Transverse colon (tissue), 4 donors: ENCODE data around the gene RNU6-1. TPM values are rescaled to one million over a fixed set of nuclear protein-coding genes. Genes with fewer than 3 reads are reported as not detected.

Experiments used
- DNase-seq: peaks from one replicate; pipeline ENCODE4 v3.0.0-alpha.2; 2019
- H3K27ac ChIP-seq, 4 donors: fragments of 200-600 bp; sonication (generic); 2 replicates each; pipeline ENCODE4 v1.5.1; 2016 to 2018; ENCODE audit warnings: inconsistent platforms in 4 of 4
- H3K27me3 ChIP-seq: fragments of 200-600 bp; sonication (generic); 2 replicates; pipeline ENCODE4 v1.5.1; 2017; ENCODE audit warnings: inconsistent platforms
- H3K36me3 ChIP-seq, 4 donors: fragments of 200-600 bp; sonication (generic); 2 replicates each; pipeline ENCODE4 v1.5.1; 2017 to 2019; ENCODE audit warnings: inconsistent platforms in 4 of 4
- H3K4me1 ChIP-seq, 4 donors: fragments of 200-600 bp; sonication (generic); 2 replicates each; pipeline ENCODE4 v1.5.1; 2017 to 2020; ENCODE audit warnings: inconsistent platforms in 4 of 4
- H3K4me3 ChIP-seq, 4 donors: fragments of 200-600 bp; sonication (generic); 1 replicate in 1 of 4; 2 replicates in 3 of 4; pipeline versions ENCODE4 v1.5.1 to v1.6.1; 2017 to 2019; ENCODE audit warnings: inconsistent platforms in 4 of 4
- H3K9me3 ChIP-seq, 2 donors: fragments of 200-600 bp; sonication (generic); 2 replicates each; pipeline ENCODE4 v1.5.1; 2017 to 2019; ENCODE audit warnings: inconsistent platforms in 2 of 2
- EP300 ChIP-seq: sonication (generic); formaldehyde crosslinking; IDR thresholded peaks from one replicate; pipeline ENCODE4 v1.6.1; 2017; ENCODE audit warnings: antibody characterized with exemption, low read depth
- POLR2A ChIP-seq: fragments of 450-650 bp; IDR thresholded peaks from one replicate; pipeline ENCODE4 v1.6.1; 2016; ENCODE audit warnings: antibody characterized with exemption, mild to moderate bottlenecking, moderate library complexity
- POLR2AphosphoS5 ChIP-seq, 3 donors: sonication (generic); formaldehyde crosslinking; IDR thresholded peaks; one replicate each; pipeline ENCODE4 v1.6.1; 2016; ENCODE audit warnings: antibody characterized with exemption in 3 of 3
- WGBS, 2 donors: methylation state at CpG; one replicate each; pipeline ENCODE4 v1.1.5; 2018; ENCODE audit warnings: low coverage in 1 of 2; 5-methylcytosine and 5-hydroxymethylcytosine counted together
- in situ Hi-C, 4 donors: fragments of 200-750 bp; cut with MboI; loops; one replicate each; pipeline versions ENCODE4 v1.15.0 to v1.15.1; 2017; ENCODE audit warnings: low sequenced_read_pairs in 3 of 4, low pct_ligation_motif_present in 1 of 4, low pct_unique_long_range_greater_than_20kb in 1 of 4
- intact Hi-C: fragments of 100-400 bp; cut with DNase I; formaldehyde crosslinking; loops from one replicate; pipeline ENCODE4 v1.15.1; 2023; ENCODE audit warnings: low total_unique reads
- total RNA-seq, 4 donors: library from RNA; depleted of rRNA; stranded (reverse); fragments of >200 nt; gene quantifications; one replicate each; pipeline ENCODE4 v1.1.0, GENCODE V29; 2016
- TF ChIP-seq, protein P1 (sequence below), 5 experiments: fragments of 200-600 bp in 3 of 5; fragments of 450-650 bp in 2 of 5; sonication (generic) in 3 of 5; IDR thresholded peaks; 1 replicate in 2 of 5; 2 replicates in 3 of 5; pipeline ENCODE4 v1.5.1; 2016 to 2017; ENCODE audit warnings: antibody characterized with exemption in 5 of 5, inconsistent platforms in 3 of 5, mild to moderate bottlenecking in 2 of 5, moderate library complexity in 1 of 5

The RNU6-1 gene
- total RNA-seq, 4 donors from 2014 or later, result not detected

DNA sequence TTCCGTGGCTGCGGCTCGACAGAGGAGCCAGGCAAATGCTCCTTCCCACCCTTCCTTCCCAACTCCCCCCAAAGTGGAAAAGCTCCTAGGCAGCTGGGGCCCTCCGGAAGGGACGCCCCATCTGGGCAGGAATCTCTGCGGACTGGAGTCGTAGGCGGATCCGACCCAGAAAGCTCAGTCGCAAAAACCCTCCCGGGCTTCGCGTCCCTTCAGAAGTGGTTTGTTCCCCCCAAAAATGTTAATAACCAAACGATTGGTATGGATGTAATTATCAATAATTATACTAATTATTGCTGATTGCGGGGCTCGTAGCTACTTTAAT, 3.8 kb downstream of the RNU6-1 start:
- intact Hi-C loops (loop anchor here (10.0 kb wide), 1 partner anchor 371 kb away; no protein-coding TSS in a partner anchor), in situ Hi-C loops (loop anchor here (10.0 to 25.0 kb wide), 5 partner anchors 321 to 899 kb away; no protein-coding TSS in a partner anchor)
- peak overlapping the region; percentile 5 to 41 (median 23) for H3K4me3 ChIP-seq
- TF ChIP-seq EP300 (no peak), POLR2AphosphoS5 (IDR thresholded peaks at IDR 0.05) (no peak), POLR2A (no peak)
- TF ChIP-seq, protein P1, sequence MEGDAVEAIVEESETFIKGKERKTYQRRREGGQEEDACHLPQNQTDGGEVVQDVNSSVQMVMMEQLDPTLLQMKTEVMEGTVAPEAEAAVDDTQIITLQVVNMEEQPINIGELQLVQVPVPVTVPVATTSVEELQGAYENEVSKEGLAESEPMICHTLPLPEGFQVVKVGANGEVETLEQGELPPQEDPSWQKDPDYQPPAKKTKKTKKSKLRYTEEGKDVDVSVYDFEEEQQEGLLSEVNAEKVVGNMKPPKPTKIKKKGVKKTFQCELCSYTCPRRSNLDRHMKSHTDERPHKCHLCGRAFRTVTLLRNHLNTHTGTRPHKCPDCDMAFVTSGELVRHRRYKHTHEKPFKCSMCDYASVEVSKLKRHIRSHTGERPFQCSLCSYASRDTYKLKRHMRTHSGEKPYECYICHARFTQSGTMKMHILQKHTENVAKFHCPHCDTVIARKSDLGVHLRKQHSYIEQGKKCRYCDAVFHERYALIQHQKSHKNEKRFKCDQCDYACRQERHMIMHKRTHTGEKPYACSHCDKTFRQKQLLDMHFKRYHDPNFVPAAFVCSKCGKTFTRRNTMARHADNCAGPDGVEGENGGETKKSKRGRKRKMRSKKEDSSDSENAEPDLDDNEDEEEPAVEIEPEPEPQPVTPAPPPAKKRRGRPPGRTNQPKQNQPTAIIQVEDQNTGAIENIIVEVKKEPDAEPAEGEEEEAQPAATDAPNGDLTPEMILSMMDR (IDR thresholded peaks at IDR 0.05), result no peak
- 0 to 13% methylated on average over 3 to 16 of the region's 16 CpGs for WGBS, 2 donors
- no peaks in the 10 kb centered on the region for H3K36me3 ChIP-seq
- no peak for DNase-seq
- peaks cover 52% of the 10 kb centered on the region for H3K27me3 ChIP-seq
- peaks cover 29 to 59% (median 51%) of the 10 kb centered on the region in 4 donors for H3K4me1 ChIP-seq
- H3K27ac ChIP-seq, result no peak overlapping the region
- H3K9me3 ChIP-seq, result no peaks in the 10 kb centered on the region

DNA sequence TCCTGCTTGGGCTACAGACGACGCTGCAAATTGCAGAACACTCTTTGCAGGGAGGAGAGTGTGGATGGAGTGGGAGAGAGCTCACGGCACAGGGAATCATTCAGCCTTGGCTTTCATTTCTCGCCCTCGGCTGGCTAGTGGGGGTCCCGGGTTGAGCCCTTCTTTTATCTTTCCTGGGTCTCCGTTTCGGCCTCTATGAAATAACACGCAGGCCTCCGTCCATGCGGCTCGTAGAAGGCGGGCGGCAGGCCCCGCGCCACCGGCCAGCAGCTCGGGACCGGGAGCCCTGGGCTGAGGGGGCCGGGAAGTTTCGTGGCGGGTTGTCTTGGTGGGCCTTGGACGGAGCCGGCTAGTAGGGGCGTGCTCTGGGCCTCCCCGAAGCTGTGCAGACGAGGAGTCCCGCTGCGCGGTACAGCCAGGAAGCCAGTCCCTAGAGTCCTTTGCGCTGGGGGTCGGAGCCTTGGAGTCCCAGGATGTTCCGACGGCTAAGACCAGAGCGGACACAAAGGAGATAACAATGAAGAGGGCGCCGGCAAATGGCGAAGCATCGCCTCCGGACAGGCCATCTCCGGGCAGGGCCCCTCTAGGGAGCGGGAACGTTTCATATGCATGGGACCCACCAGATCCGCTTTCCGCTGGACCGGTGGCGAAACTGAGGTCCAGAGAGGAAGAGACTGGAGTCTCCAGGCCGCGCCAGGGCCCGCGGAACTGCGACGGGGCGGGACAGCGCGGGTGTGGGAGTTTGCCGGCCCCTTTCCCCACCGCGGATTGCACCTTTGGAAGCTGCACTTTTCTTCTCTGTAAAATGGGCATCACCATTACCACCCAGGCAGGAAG, 4.3 kb downstream of the RNU6-1 start:
- Histone ChIP-seq H3K27ac (no peak overlapping the region), H3K27me3 (peaks cover 58% of the 10 kb centered on the region), H3K4me3 (peak overlapping the region; percentile 5 to 41 (median 23)), H3K36me3 (no peaks in the 10 kb centered on the region), H3K4me1 (peaks cover 29 to 58% (median 50%) of the 10 kb centered on the region in 4 donors), H3K9me3 (no peaks in the 10 kb centered on the region)
- intact Hi-C loops, result loop anchor here (10.0 kb wide), 1 partner anchor 371 kb away; no protein-coding TSS in a partner anchor
- 14% methylated on average over 58 of the region's 59 CpGs; no CpG with 5 or more reads in 1 of the 2 donors for WGBS, 2 donors
- TF ChIP-seq POLR2AphosphoS5 (IDR thresholded peaks at IDR 0.05), result no peak
- TF ChIP-seq EP300, result no peak
- TF ChIP-seq POLR2A, result no peak
- TF ChIP-seq, protein P1 (IDR thresholded peaks at IDR 0.05), result no peak
- no peak for DNase-seq
- in situ Hi-C loops, result loop anchor here (10.0 to 25.0 kb wide), 5 partner anchors 321 to 898 kb away; no protein-coding TSS in a partner anchor

DNA sequence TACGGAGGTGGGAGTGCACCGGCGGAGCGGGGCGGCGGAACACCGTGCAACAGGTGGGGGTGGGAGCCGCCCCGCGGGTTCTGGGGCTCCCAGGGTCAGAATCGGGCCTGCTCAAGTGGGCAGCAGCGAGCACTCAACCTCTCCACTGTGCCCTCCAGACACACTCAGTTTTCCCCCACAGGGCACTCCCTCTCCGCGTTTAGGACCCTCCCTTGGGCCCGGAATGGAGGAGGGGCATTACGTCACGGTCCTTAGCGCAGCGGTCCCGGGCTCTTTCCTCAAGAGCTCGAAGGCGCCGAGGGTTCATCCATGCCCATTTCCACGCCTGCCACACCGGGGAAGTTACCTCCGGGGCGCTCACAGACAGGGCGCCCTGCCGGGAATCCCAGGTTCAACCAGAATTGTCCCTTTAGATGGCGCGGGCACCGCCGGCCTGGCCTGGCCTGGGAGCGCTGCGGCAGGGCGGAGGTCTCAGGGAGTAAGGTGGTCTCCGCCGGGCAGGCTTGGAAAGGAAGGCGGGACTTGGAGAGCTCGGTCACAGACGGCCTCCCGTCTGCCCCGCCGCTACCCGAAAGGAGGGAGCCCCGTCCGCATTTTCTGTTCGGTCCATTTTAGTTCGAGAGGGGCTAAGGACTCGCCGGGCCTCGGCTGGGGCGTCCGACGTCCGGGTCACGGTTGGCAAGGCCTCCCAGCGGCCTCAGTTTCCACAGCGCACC, 5.1 kb downstream of the RNU6-1 start:
- Histone ChIP-seq H3K9me3 (no peaks in the 10 kb centered on the region), H3K36me3 (no peaks in the 10 kb centered on the region), H3K27ac (no peak overlapping the region), H3K4me3 (peak overlapping the region; percentile 4 to 41 (median 23)), H3K27me3 (peaks cover 65% of the 10 kb centered on the region), H3K4me1 (peaks cover 29 to 60% (median 51%) of the 10 kb centered on the region in 4 donors)
- no peak for TF ChIP-seq POLR2A
- TF ChIP-seq EP300, result no peak
- TF ChIP-seq POLR2AphosphoS5 (IDR thresholded peaks at IDR 0.05), result no peak
- TF ChIP-seq, protein P1 (IDR thresholded peaks at IDR 0.05), result no peak
- intact Hi-C loops, result loop anchor here (10.0 kb wide), 1 partner anchor 370 kb away; no protein-coding TSS in a partner anchor
- peak; percentile 28 for DNase-seq
- in situ Hi-C loops, result loop anchor here (10.0 to 25.0 kb wide), 5 partner anchors 320 to 897 kb away; no protein-coding TSS in a partner anchor
- WGBS, 2 donors, result 3% methylated on average over 49 of the region's 59 CpGs; no CpG with 5 or more reads in 1 of the 2 donors
